Suppressor macrophage treated with lipopolysaccharide for 4 hours (primary cell): ENCODE measurements around the gene ZSCAN1.

Source experiments
- DNase-seq: peaks from one replicate; pipeline ENCODE4 v3.0.0-alpha.2; 2020

ZSCAN1 gene

DNA sequence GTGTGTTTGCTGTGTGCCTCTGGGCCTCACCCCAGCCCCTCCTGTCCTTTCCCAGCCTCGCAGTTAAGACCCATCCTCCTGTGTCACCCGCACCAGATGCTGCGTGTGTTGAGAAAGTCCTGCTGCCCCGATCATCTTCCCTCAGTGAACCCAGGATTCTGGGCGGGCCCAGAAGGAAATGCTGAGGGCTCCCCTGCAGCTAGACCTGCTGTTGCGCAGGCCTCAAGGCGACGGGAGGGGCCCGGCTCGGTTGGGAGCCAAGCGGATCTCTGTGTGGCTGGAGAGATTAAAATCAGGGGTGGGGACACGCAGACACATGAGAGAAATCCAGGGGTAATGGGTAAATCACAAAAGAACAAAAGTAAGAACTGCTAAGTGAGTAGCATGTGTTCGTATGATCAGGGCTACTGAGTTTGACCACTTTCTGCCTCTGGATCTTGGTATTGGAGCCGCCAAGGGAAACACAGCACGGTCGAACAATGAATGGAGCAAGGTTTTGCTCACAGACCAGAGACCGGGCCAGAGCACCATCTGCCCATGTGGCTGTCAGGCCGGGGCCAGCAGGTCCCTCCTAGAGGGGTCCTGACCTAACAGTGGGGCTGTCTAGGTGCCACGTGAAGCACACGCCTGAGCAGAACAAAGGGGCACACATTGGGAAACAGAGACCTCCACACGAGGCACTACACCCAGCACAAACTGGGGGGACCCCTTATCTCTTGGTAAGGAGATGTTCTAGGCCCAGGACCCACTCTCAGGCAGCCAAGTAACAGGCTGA lies 7.1 kb downstream of the ZSCAN1 start:
- no peak for DNase-seq

DNA sequence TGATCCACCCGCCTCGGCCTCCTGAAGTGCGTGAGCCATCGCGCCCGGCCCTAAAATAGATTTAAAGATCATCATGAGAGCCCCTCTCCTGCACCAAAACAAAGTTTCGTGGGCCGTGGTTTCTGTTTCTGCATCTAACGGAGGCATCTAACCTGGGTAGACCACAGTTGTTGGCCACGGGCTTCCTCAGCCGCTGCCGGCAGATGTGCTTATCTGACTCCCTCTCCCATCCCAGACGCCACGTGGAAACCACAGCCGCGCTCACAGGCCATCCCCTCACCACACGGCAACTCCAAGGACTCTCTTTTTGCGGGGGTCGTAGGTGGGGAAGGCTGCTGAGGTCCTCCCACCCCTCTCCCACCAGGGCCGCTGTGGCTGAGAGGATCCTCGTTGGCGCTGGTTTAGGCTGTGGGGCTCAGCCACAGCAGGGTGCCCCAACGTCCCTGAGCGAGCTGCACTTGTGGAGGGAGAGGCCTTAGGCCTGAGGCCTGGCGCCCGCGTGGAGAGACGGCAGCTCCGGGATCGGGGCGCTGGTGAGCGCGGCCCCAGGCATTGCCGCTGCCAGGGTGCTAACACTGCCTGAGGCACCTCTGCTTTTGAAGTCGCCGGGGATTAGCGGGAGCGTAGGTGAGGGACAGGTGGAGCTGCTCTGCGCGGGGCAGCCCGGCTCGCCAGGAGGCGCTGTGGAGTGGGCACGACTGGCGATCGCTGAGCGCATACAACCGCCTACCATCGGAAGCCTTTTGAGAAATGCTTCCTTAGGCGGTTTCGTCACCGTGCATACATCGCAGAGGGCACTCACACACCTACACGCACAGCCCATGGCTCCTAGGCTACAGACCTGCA lies 8.9 kb downstream of the ZSCAN1 start:
- no peak for DNase-seq

DNA sequence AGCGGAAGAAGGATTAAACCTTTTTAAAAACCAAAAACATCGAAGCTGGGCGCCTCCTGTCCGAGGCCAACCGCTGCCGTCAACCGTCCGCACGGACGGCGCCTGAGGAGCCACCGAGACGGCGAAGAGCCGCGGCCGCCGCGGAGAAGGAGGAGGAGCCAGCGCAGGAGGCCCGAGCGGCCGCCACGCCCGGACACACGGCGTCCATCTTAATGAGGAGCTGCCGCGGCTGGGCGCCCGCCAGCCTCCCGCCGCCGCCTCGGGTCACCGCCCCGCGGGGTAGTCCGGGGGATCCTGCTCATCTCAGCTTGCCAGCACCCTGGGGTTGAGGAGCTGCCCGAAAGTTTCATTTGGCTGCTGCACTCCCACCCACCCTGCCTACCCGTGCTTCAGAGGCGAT lies 10.6 kb downstream of the ZSCAN1 start:
- no peak for DNase-seq

DNA sequence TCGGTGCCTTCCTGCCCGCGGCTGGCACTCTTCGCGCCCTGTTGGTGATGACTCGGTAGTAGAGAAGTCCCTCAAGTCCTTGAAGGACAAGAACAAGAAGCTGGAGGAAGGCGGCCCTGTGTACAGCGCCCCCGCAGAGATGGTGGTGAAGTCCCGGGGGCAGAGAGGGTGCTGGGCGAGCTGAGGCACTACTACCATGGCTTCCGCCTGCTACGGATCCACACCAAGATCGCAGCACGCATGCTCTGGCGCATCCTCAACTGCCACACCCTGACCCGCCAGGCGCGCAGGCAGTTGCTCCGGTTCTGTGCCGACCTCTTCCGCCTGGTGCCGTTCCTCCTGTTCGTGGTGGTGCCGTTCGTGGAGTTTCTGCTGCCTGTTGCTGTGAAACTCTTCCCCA lies 11.1 kb downstream of the ZSCAN1 start:
- DNase-seq = no peak

DNA sequence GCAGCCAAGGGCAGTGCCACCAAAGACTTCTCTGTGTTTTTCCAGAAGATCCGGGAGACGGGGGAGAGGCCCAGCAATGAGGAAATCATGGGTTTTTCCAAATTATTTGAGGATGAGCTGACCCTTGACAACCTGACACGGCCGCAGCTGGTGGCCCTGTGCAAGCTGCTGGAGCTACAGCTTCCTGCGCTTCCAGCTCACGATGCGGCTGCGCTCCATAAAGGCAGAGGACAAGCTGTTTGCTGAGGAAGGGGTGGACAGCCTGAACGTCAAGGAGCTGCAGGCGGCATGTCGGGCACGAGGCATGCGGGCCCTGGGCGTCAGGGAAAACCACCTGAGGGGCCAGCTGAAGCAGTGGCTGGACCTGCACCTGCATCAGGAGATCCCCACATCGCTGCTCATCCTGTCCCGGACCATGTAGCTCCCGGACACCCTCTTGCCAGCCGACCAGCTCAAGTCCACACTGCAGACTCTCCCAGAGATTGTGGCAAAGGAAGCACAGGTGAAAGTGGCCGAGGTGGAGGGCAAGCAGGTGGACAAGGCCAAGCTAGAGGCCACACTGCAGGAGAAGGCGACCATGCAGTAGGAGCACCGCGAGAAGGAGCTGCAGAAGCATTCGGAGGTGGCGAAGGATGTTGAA lies 11.7 kb downstream of the ZSCAN1 start:
- no peak for DNase-seq

DNA sequence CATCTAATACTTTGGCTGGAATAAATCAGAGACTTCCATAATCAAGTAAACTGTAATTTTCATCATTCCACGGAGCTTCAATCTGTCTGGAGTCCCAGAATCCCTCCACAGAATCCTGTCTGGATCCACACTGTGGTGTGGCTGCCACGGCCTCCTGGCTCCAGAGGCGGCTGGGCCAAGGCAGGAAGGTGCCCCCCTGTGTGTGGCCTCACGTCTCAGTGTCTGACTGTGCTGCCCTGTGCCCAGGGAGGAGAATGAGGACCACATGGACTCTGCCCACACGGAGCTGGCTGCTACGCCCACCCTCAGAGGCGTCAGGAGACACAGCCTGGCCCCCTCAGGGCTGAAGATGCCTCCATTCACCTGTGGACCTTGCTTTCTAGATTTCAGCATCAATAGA lies 13.0 kb downstream of the ZSCAN1 start:
- DNase-seq = no peak

DNA sequence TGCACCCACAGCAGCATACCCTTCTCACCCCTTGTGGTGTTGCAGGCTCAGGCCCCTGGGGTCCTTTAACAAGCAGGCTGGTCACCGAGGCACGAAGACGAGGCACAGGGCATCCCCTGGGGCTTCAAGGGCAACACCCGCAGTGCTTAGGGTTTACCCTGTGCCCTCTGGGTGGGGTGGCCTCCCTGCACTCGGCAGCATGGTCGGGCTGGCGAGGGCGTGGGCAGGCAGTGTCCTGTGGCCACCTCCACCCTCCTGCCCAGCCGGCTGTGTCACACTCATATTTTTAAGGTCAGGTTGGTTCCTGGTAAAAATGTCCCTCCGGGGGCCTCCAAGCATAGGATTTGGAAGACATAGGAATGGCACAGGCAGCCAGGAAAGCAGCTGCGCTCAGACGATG lies 13.8 kb downstream of the ZSCAN1 start:
- DNase-seq = no peak

DNA sequence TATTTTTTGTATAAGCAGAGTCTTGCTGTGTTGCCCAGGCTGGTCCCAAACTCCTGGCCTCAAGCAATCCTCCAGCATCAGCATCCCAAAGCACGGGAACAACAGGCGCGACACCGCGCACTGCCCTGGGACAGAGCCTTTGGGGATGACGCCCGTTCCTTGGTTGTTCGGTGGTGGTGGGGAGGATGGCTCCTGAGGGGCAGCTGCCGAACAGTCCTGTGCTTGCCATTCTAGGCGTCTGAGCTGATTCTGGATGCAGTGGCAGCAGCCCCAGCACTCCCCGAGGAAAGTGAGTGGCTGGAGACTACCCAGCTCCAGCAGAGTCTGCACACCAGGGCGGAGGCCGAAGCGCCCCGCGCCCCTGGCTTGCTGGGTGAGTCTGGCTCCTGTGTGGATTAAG lies 18.4 kb downstream of the ZSCAN1 start:
- DNase-seq = no peak

DNA sequence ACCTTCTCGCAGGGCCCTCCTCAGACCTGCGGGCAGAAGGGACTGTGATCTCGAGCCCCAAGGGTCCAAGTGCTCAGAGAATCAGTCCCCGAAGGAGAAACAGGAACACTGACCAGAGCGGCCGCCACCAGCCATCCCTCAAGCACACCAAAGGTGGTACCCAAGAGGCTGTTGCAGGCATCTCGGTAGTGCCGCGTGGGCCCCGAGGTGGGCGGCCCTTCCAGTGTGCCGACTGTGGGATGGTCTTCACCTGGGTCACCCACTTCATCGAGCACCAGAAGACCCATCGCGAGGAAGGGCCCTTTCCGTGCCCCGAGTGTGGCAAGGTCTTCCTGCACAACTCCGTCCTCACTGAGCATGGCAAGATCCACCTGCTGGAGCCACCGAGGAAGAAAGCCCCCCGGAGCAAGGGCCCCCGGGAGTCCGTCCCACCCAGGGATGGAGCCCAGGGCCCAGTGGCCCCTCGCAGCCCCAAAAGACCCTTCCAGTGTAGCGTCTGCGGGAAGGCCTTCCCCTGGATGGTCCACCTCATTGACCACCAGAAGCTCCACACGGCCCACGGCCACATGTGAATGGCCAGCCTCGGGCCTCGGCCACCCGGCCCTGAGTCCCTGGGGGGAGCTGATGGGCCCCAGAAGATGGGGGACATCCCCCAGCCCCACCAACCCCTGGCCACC lies 19.8 kb downstream of the ZSCAN1 start:
- DNase-seq = no peak

DNA sequence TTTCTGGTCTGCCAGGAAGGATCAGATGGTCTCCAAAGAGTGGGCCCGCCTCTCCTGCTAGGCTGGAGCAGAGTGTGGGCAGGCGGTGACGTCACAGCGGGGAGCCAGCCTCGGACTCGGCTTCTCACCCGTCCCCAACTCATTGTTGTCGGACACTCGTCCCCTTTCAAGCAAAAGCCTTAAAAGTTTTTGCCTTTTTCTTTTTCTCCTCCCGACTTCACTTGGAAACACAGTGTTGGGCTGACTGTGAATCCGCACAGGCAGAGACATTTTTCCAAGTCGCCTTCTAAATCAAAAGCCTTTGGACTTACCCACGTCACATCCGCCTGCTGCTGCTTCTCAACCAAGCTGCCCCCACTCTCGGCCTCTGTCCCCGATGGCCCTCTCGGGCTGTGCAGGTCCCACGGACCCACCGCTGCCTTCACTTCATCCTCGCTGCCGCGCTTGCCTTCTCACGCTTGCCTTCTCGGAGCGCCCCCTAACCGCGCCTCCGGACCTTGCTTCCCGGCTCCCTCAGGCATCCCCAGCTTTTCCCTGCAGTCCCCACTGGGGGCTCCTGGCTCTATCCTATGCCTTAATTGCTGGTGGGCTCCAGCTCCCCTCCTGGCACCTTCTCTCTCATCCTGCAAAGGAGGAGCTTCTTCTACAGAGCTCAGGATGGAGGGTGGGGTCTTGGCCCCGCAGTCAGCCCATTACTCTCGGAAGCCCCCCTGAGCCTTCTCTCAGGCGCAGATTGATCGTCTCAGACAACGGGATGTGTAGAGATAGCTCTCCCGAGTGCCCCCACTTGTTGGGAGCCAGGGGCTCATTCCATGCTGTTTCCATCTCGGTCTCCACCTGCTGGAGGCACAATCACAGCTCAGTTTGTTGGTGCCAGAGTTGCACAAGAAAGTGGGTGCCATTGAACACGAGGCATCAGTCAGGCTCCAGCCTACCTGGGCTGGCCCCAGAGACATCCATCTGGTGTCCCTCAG lies 21.4 kb downstream of the ZSCAN1 start:
- DNase-seq = no peak

DNA sequence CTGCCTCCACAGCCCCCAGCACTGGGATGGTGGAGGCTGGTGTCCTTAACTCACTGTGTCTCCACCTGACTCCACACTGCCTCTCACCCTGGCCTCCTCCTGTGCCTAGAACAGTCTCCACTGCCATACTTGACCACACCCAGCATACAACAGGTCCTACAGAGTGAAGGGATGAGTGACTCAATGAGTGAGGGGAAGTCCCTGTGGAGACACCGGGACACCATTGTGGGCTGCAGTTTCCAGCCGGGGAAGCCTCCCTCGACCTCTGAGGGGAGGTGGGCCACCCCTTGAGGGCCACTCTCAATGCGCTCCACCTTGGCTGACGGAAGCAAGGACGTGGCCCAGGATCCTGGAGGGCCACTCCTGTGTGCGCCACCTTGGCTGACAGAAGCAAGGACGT lies 22.4 kb downstream of the ZSCAN1 start:
- DNase-seq = no peak

DNA sequence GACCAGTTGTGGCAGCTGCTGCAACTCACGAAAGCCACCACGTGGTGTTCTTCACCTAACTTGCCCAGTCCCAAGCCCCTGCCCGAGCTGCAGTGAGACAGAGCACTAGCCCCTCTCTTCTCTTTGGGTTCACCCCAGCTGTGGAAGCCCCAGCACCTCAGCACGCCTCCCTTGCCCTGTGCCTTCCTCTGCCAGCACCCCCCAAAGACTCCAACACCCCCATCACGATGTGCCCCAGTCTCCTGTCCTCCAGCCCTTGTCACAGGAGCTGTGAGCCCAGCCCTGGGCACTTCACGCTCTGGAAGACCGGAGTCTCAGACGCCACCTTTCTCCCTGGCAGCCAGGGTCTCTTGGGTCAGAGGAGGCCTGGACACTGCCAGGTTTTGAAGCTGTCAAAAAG lies 23.0 kb downstream of the ZSCAN1 start:
- no peak for DNase-seq

DNA sequence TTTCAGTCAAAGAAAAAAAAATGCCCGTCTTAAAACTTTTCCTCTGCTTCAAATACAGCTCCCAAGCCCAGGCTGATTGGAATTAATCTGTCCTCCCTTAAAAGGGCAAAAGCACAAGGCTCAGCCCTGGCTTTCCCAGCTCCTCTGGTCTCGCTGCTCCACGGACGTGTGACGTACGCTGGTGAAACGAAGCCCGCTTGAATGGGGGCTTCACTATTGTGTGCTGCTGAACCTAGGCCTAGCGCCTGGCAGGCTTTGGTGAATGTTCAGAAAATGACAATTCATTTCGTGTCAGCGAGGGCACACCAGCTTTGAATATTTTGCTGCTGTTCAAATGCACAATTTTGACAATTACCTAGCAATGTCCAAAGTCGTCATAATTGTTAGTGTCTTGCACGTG lies 24.6 kb downstream of the ZSCAN1 start:
- no peak for DNase-seq

DNA sequence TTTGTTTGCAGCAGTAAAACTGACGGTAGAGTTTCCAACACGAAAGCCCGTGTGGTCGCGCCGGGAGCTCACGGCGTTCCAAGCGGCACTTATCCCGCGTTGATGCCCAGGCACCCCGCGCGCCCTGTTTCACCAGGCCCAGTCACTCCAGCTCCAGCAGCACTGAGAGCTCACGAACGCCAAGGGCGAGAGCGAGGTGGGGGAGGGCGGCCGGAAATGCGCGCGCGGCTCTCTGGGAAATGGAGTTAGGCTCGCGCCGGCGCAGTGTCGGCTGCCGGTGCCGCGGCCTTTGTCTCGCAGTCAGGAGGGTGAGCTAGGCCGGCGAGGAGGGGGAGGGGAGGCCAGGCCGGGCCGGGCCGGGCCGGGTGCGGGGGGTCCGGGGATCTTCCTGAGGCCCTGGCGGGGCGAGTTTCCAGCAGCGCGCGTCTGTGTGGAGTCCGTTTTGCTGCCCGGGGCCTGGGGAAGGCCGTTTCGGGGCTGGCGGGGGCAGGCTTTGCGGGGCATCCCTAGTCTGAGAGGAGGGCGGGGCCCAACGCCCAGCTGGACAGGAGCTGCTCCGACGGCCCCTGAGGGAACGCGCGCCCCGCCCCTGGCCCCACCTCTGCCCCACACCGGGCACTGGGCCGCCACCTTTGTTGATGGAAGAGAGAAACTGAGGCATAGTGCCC lies 25.3 kb downstream of the ZSCAN1 start, which contains the start of gene ZNF135:
TSS of gene ZNF135 (plus strand) at position 280 of the 668 bp plus-strand sequence. CDS start 721 bp downstream, outside the sequence.
- DNase-seq = peak; percentile 48

DNA sequence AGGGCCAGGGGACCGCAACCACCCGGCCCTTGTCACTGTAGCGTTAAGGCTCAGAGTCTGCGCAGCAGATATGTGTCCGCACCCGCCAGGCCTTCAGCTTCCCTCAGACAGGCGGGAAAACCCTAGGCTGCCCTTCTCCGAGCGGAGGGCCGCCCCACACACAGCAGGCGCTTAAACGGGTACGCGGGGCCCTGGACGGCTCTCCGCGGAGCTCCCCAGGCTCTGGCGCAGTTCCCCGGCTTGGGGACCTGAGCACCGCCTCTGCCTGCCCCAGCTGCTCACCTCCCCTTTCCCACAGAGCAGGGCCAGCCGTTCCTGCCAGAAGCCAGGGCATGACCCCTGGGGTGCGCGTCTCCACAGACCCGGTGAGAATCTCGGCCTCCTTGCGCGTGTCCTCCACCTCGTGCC lies 25.9 kb downstream of the ZSCAN1 start:
- no peak for DNase-seq

DNA sequence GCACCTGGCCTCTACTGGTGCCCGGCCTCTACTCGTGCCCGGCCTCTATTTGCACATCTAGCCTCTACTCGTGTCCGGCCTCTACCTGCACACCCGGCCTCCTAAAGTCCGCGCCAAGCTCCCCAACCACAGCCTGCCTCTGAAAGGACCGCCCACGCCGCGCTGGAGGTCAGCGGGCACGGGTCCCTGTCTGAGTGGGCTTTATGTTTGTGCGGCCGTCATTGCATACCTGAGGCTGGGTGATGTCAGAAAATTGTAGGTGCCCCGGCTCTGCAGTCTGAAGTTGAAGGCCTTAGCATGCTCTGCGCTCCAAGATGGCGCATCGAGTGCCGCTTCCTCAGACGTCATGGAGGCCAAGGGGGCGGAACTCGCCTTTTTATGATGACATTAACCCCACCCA lies 26.4 kb downstream of the ZSCAN1 start:
- DNase-seq = no peak

DNA sequence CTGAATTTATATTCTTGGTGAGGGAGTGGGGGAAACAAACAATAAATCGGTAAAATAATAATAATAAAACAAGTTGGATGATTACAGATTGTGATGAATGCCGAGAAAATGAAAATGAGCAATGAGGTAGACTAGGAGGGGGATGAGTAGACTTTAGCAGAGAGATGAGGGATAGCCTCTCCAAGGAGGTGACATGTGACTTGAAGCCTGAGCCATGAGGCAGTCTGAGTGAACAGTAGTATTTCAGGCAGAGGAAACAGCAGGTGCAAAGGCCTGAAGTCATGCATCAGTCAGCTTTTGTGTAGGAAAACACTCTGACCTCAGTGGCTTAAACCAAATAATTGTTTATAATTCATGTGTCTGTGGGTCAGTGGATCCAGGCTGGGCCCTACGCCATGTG lies 29.9 kb downstream of the ZSCAN1 start:
- DNase-seq = no peak

DNA sequence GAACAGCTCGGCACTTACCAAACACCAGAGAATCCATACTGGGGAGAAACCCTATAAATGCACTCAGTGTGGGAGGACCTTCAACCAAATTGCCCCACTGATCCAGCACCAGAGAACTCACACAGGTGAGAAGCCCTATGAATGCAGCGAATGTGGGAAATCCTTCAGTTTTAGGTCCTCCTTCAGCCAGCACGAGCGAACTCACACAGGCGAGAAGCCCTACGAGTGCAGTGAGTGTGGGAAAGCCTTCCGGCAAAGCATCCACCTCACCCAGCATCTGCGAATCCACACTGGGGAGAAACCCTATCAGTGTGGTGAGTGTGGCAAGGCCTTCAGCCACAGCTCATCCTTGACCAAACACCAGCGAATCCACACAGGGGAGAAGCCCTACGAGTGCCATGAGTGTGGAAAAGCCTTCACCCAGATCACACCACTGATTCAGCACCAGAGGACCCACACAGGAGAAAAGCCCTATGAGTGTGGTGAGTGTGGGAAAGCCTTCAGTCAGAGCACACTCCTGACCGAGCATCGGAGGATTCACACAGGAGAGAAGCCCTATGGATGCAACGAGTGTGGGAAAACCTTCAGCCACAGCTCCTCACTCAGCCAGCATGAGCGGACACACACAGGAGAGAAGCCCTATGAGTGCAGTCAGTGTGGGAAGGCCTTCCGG lies 33.6 kb downstream of the ZSCAN1 start:
- DNase-seq = no peak

DNA sequence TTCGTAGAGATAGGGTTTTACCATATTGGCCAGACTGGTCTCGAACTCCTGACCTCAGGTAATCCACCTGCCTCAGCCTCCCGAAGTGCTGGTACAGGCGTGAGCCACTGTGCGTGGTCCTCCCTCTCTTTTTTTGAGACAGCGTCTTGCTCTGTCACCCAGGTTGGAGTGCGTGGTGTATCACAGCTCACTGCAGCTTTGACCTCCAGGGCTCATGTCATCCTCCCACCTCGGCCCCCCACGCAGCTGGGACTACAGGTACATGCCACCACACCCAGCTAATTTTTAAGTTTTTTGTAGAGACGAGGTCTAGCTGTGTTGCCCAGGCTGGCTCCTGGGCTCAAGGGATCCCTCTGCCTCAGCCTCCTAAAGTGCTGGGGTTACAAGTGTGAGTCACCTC lies 46.0 kb downstream of the ZSCAN1 start:
- DNase-seq = no peak

DNA sequence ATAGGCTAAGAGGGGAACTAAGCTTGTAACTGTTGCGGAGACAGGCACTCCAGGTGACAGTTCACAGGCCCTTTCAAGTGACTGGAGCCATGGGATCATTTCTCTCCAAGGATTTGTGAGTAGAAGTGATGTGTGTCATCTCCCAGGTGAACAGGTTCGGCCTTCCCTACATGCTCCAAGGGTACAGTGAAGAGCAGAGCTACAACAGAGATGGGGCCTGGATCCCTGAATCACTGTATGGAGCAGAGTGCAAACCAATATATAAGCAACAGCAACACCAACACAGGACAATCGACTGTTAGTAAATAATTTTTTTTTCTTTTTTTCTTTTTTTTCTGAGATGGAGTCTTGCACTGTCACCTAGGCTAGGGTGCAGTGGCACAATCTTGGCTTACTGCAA lies 49.2 kb downstream of the ZSCAN1 start:
- no peak for DNase-seq
